HG03064 (cell line): Measurements from ENCODE around the gene XIRP2.
"Not testable (repeated sequence)": the region's sequence is repeated elsewhere in the genome, so short reads cannot be mapped to it uniquely, and the experiment has no call there.

Source experiments
- ATAC-seq: cut with Tn5 transposase; IDR thresholded peaks from one replicate; pipeline ENCODE4 v1.9.1; 2021; ENCODE audit warnings: low read depth; ENCODE audit not compliant: unreplicated experiment

The XIRP2 gene

GRCh38 chr2:167268245-167268644 lies 380.0 kb downstream of the XIRP2 start:
- ATAC-seq: not testable (repeated sequence)

DNA sequence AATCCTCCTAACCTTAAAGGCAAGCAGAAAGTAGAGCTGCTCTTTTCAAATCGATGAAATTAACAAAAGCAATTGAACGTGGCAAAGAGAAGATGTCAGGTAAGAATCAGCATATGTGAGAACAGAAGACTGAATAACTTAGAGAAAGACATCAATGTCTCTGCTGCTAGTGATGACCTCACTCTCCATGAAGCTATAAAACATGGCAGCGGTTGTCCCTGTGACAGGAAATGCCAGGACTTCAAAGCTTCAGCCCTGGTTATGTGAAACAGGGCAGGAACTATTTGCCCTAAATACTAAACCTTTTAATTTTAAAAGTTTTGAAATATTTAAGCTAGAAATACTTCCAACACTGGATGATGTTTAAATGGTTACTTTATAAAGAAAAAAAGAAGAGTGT lies 383.7 kb downstream of the XIRP2 start:
- ATAC-seq: no peak

DNA sequence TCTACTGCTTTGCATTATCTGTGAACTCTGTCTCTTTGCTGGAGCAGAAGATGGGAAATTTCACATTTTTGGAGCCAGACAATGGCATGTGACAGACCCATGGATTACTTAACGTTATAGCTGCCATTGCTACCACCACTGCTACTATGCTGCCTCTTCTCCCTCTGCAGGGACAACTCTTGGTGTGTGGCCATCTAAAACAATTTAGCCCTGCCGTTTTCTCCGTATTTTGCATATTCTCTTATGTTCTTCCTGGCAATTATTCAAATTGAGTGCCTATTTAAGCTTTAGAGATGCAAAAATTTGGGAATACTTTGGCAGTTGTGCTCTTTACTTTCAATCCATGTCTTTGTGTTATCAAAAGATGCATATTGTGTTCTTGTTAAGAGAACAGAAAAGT lies 386.8 kb downstream of the XIRP2 start:
- no peak for ATAC-seq

DNA sequence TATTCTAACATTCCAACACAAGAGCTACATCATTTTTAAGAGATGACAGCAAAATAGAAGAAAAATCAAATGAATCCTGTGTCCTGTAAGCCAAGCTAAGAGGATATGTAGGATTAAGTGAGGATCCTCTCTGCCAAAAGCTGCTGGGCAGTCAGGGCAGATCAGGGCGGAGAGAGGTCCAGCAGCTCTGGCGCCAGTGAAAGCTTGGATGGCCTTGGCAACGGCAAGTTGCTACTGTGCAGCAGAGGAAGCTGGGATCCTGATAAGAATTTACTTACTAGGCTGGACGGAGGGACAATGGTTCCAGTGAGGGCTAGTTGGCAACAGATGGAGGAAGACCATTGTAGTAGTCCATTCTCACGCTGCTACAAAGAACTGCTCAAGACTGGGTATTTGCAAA lies 391.5 kb downstream of the XIRP2 start:
- no peak for ATAC-seq

- ATAC-seq: no peak
Measured at GRCh38 chr2:167287212-167287611, 398.9 kb downstream of the XIRP2 start.

- no peak for ATAC-seq
Measured at GRCh38 chr2:167289651-167290410, 401.6 kb downstream of the XIRP2 start.

GRCh38 chr2:167292430-167293171 lies 404.3 kb downstream of the XIRP2 start, which contains the start of gene B3GALT1:
Gene B3GALT1 (plus strand): TSS chr2:167293001.
- peak; percentile 99 for ATAC-seq

DNA sequence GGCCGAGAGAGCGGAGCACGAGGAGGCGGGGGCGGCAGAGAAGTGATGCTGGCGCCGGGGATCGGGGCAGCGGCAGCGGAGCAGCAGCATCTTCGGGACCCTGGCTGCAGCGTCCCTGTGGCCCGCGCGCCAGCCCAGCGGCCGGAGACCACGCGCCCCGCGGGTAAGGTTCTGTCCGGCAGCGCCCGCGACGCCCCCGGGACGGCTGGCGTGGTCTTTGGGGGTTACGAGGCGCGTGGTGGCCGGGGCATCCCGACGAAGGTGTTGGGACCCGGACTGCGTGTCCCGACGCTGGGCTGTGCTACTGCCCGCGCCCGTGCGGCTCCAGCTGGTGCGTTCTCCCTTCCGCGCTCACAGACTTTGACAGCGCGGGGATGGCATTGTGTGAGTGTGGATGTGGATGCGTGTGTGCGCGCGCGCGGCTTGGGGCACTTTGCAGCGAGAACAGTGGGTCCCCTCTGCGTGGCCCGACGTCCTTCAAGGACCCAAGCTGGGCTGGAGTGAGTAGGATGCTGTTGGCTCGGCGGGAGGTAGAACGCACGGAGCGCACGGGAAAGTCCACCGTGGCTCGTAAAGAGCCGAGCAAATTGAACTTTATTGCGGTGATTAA lies 405.0 kb downstream of the XIRP2 start:
- no peak for ATAC-seq

- ATAC-seq: no peak
Measured at GRCh38 chr2:167293943-167294775, 405.9 kb downstream of the XIRP2 start.

- no peak for ATAC-seq
Measured at GRCh38 chr2:167294776-167295140, 406.5 kb downstream of the XIRP2 start.

GRCh38 chr2:167297292-167297691 lies 409.0 kb downstream of the XIRP2 start:
- no peak for ATAC-seq

DNA sequence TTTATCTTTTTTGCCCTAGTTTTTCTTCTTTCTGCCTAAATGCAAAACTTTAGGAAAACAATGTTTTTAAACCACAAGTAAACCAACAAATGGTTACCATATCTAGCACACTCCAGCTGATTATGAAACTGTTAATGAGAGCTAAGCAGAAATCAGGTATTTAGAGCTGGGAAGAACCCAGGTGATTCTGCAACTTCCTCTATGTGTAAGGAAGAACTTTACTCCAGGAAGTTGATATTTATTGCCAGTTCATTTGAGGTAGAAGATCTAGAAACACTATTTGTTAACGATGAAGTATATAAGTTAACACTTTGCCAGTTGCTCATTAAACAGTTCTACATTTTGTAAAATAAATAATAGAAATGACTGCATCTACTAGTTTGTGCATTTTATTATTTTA lies 409.7 kb downstream of the XIRP2 start:
- ATAC-seq: no peak
